Measurements from ENCODE around the gene TSPAN9.

- TF ChIP-seq CTCF (IDR thresholded peaks at IDR 0.05) = no peak
- TF ChIP-seq EP300 (IDR thresholded peaks at IDR 0.05) = no peak
- TF ChIP-seq POLR2AphosphoS5 (IDR thresholded peaks at IDR 0.05) = no peak
Measured at GRCh38 chr12:3219233-3219632, 142.1 kb downstream of the TSPAN9 start.
